HepG2 (cell line): Measurements from ENCODE around the gene IFNK. TPM values are rescaled to one million over a fixed set of nuclear protein-coding genes. Genes with fewer than 3 reads are reported as not detected.

Experiments used
- ETV5 ChIP-seq: IDR thresholded peaks from 2 replicates; pipeline ENCODE4 v1.6.1; 2018; ENCODE audit warnings: missing biosample characterization, missing genetic modification reagents, inconsistent platforms, borderline replicate concordance
- HNRNPLL ChIP-seq: fragments of 200-400 bp; formaldehyde crosslinking; IDR thresholded peaks from 2 replicates; pipeline ENCODE4 v1.6.1; 2017; ENCODE audit warnings: mild to moderate bottlenecking, low read depth, low read length; ENCODE audit not compliant: poor library complexity, severe bottlenecking
- HOXA5 ChIP-seq: sonication (generic); formaldehyde crosslinking; IDR thresholded peaks from 2 replicates; pipeline ENCODE4 v1.4.0; 2020; ENCODE audit warnings: missing genetic modification reagents
- KAT8 ChIP-seq: IDR thresholded peaks from 2 replicates; pipeline ENCODE4 v1.6.1; 2016; ENCODE audit warnings: missing genetic modification reagents, missing compliant biosample characterization
- MIER3 ChIP-seq: IDR thresholded peaks from 2 replicates; pipeline ENCODE4 v1.6.1; 2016; ENCODE audit warnings: missing compliant biosample characterization, borderline replicate concordance
- NFYC ChIP-seq: IDR thresholded peaks from 2 replicates; pipeline ENCODE4 v1.6.1; 2016; ENCODE audit warnings: missing genetic modification reagents, missing compliant biosample characterization
- TBX2 ChIP-seq: sonication (generic); formaldehyde crosslinking; IDR thresholded peaks from 2 replicates; pipeline ENCODE4 v1.5.0; 2020; ENCODE audit warnings: missing genetic modification reagents, mild to moderate bottlenecking, borderline replicate concordance
- ZNF256 ChIP-seq: sonication (generic); formaldehyde crosslinking; conservative IDR thresholded peaks from 2 replicates; pipeline ENCODE4 v1.4.0; 2020; ENCODE audit warnings: missing genetic modification reagents
- ZNF350 ChIP-seq: sonication (generic); formaldehyde crosslinking; IDR thresholded peaks from 2 replicates; pipeline ENCODE4 v1.4.0; 2020; ENCODE audit warnings: mild to moderate bottlenecking, low read depth, missing genetic modification reagents, borderline replicate concordance
- ZNF44 ChIP-seq: sonication (generic); formaldehyde crosslinking; IDR thresholded peaks from 2 replicates; pipeline ENCODE4 v1.5.1; 2020; ENCODE audit warnings: mild to moderate bottlenecking, missing genetic modification reagents
- ZNF607 ChIP-seq: sonication (generic); formaldehyde crosslinking; IDR thresholded peaks from 2 replicates; pipeline ENCODE4 v1.5.1; 2020; ENCODE audit warnings: missing genetic modification reagents, mild to moderate bottlenecking, borderline replicate concordance
- ZNF629 ChIP-seq: sonication (generic); formaldehyde crosslinking; conservative IDR thresholded peaks from 2 replicates; pipeline ENCODE4 v1.5.0; 2020; ENCODE audit warnings: missing genetic modification reagents
- ZNF782 ChIP-seq: sonication (generic); formaldehyde crosslinking; IDR thresholded peaks from 2 replicates; pipeline ENCODE4 v1.4.0; 2020; ENCODE audit warnings: missing genetic modification reagents, mild to moderate bottlenecking, borderline replicate concordance
- polyA plus RNA-seq, 8 experiments: library from polyadenylated mRNA; depleted of rRNA in 3 of 8; stranded (reverse) in 7 of 8; unstranded in 1 of 8; fragments of >200 nt; fragmentation: Illumina TruSeq in 4 of 8; extraction: Trizol in 4 of 8; gene quantifications; 2 replicates each; pipeline versions ENCODE4 v1.2.1 to v1.2.3, GENCODE V29; 2011 to 2016; ENCODE audit warnings: low read depth in 4 of 8, missing spikeins in 1 of 8, mixed read lengths in 1 of 8; ENCODE audit not compliant: insufficient read depth in 1 of 8
- total RNA-seq, 5 experiments: library from RNA; depleted of rRNA; stranded (reverse); fragments of >200 nt; fragmentation: Illumina TruSeq; extraction: Trizol; gene quantifications; 2 replicates each; pipeline ENCODE4 v1.2.3, GENCODE V29; 2016; ENCODE audit warnings: low read depth in 1 of 5
- TF ChIP-seq, protein P1 (sequence below), 2 experiments: sonication (generic) in 1 of 2; formaldehyde crosslinking in 1 of 2; IDR thresholded peaks; 2 replicates each; pipeline versions ENCODE4 v1.4.0 to v1.6.1; 2016 to 2020; ENCODE audit warnings: borderline replicate concordance in 1 of 2, low read depth in 1 of 2, mild to moderate bottlenecking in 1 of 2, missing genetic modification reagents in 1 of 2
- TF ChIP-seq, protein P2 (sequence below), 2 experiments: fragments of 450-650 bp in 1 of 2; sonication (generic) in 1 of 2; formaldehyde crosslinking; IDR thresholded peaks; 2 replicates each; pipeline versions ENCODE4 v1.5.0 to v1.8.0; 2020 to 2022; ENCODE audit warnings: mild to moderate bottlenecking in 1 of 2, missing genetic modification reagents in 1 of 2
- TF ChIP-seq, protein P3 (sequence below): sonication (generic); formaldehyde crosslinking; IDR thresholded peaks from 2 replicates; pipeline ENCODE4 v1.5.0; 2020; ENCODE audit warnings: missing genetic modification reagents
- TF ChIP-seq, protein P4 (sequence below): sonication (generic); formaldehyde crosslinking; conservative IDR thresholded peaks from 2 replicates; pipeline ENCODE4 v1.8.1; 2023; ENCODE audit warnings: missing genetic modification reagents
- TF ChIP-seq, protein P5 (sequence below): sonication (generic); formaldehyde crosslinking; IDR thresholded peaks from 2 replicates; pipeline ENCODE4 v1.4.0; 2020; ENCODE audit warnings: low read depth, mild to moderate bottlenecking, missing genetic modification reagents

IFNK gene
- total and polyA plus RNA-seq, 2 of the 13 experiments (the other 11 are each of a cell fraction or from before 2014, with no cell fraction given): not detected

DNA sequence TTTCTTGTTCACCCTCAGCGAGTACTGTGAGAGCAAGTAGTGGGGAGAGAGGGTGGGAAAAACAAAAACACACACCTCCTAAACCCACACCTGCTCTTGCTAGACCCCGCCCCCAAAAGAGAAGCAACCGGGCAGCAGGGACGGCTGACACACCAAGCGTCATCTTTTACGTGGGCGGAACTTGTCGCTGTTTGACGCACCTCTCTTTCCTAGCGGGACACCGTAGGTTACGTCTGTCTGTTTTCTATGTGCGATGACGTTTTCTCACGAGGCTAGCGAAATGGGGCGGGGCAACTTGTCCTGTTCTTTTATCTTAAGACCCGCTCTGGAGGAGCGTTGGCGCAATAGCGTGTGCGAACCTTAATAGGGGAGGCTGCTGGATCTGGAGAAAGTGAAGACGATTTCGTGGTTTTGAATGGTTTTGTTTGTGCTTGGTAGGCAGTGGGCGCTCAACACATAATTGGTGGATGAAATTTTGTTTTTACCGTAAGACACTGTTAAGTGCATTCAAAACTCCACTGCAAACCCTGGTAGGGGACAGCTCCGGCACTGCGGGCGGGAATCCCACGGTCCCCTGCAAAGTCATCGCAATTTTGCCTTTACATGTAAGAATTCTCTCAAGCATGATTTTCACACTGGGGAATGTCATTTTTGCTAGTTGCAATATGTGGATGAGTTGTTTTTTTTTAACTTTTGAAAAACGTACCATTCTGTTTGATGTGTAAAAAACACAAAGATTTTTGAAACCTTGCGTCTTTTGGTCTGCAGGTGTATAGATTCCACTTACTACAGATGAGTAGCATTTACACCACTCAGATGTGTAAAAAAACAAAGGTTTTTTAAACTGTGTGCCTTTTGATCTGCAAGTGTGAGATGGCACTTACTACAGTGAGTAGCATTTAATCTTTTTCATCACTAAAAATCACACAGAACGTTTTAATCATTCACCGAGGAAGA lies 49.8 kb downstream of the IFNK start (continued):
- TF ChIP-seq, protein P1, sequence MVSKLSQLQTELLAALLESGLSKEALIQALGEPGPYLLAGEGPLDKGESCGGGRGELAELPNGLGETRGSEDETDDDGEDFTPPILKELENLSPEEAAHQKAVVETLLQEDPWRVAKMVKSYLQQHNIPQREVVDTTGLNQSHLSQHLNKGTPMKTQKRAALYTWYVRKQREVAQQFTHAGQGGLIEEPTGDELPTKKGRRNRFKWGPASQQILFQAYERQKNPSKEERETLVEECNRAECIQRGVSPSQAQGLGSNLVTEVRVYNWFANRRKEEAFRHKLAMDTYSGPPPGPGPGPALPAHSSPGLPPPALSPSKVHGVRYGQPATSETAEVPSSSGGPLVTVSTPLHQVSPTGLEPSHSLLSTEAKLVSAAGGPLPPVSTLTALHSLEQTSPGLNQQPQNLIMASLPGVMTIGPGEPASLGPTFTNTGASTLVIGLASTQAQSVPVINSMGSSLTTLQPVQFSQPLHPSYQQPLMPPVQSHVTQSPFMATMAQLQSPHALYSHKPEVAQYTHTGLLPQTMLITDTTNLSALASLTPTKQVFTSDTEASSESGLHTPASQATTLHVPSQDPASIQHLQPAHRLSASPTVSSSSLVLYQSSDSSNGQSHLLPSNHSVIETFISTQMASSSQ (IDR thresholded peaks at IDR 0.05; ENCODE audit: low read depth): peak; percentile 52
- TF ChIP-seq, protein P1 (CRISPR knock-in tag; IDR thresholded peaks at IDR 0.05; ENCODE audit: borderline replicate concordance): peak; percentile 67; the same call in 1 of the 2 replicates
- TF ChIP-seq ZNF782 (CRISPR knock-in tag) (no peak), NFYC (CRISPR knock-in tag) (no peak), MIER3 (CRISPR knock-in tag) (peak; percentile 41; the same call in 1 of the 2 replicates), TBX2 (peak; percentile 63), ZNF44 (0 out of 2 replicates have a peak, but pooled peaks have one; percentile 52), ZNF256 (0 out of 2 replicates have a peak, but pooled peaks have one; percentile 25), KAT8 (peak; percentile 62; the same call in 1 of the 2 replicates), HOXA5 (CRISPR knock-in tag) (no peak), ZNF629 (CRISPR knock-in tag) (0 out of 2 replicates have a peak, but pooled peaks have one; percentile 20), ETV5 (peak; percentile 43; the same call in 1 of the 2 replicates), HNRNPLL (no peak), ZNF350 (CRISPR knock-in tag) (peak; percentile 27; the same call in 1 of the 2 replicates), ZNF607 (peak; percentile 56; the same call in 1 of the 2 replicates)
- TF ChIP-seq, protein P2, sequence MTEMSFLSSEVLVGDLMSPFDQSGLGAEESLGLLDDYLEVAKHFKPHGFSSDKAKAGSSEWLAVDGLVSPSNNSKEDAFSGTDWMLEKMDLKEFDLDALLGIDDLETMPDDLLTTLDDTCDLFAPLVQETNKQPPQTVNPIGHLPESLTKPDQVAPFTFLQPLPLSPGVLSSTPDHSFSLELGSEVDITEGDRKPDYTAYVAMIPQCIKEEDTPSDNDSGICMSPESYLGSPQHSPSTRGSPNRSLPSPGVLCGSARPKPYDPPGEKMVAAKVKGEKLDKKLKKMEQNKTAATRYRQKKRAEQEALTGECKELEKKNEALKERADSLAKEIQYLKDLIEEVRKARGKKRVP (CRISPR knock-in tag; IDR thresholded peaks at IDR 0.05): peak in 1 of 2 experiments; percentile 44; a peak in 1 of 4 replicates
- TF ChIP-seq, protein P3, sequence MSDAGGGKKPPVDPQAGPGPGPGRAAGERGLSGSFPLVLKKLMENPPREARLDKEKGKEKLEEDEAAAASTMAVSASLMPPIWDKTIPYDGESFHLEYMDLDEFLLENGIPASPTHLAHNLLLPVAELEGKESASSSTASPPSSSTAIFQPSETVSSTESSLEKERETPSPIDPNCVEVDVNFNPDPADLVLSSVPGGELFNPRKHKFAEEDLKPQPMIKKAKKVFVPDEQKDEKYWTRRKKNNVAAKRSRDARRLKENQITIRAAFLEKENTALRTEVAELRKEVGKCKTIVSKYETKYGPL (CRISPR knock-in tag): no peak
- TF ChIP-seq, protein P4, sequence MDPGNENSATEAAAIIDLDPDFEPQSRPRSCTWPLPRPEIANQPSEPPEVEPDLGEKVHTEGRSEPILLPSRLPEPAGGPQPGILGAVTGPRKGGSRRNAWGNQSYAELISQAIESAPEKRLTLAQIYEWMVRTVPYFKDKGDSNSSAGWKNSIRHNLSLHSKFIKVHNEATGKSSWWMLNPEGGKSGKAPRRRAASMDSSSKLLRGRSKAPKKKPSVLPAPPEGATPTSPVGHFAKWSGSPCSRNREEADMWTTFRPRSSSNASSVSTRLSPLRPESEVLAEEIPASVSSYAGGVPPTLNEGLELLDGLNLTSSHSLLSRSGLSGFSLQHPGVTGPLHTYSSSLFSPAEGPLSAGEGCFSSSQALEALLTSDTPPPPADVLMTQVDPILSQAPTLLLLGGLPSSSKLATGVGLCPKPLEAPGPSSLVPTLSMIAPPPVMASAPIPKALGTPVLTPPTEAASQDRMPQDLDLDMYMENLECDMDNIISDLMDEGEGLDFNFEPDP (CRISPR knock-in tag): no peak
- TF ChIP-seq, protein P5, sequence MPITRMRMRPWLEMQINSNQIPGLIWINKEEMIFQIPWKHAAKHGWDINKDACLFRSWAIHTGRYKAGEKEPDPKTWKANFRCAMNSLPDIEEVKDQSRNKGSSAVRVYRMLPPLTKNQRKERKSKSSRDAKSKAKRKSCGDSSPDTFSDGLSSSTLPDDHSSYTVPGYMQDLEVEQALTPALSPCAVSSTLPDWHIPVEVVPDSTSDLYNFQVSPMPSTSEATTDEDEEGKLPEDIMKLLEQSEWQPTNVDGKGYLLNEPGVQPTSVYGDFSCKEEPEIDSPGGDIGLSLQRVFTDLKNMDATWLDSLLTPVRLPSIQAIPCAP: no peak
